HG02610 (cell line): Measurements from ENCODE around the gene POLR2B.
"Not testable (repeated sequence)": the region's sequence is repeated elsewhere in the genome, so short reads cannot be mapped to it uniquely, and the experiment has no call there.

Experiments
- ATAC-seq: cut with Tn5 transposase; IDR thresholded peaks from one replicate; pipeline ENCODE4 v1.9.1; 2021; ENCODE audit warnings: mild to moderate bottlenecking, moderate library complexity; ENCODE audit not compliant: unreplicated experiment

POLR2B gene

GRCh38 chr4:56978750-56979303, at the start of gene POLR2B:
TSS of gene POLR2B (plus strand) at chr4:56978896. CDS start at chr4:56978986, 90 bp downstream.
- peak; percentile 39 for ATAC-seq

- ATAC-seq, result no peak
Observed at GRCh38 chr4:56930638-56931037, 48.1 kb upstream of the POLR2B start.

GRCh38 chr4:56931924-56932323, 46.8 kb upstream of the POLR2B start:
- ATAC-seq, result no peak

GRCh38 chr4:56937262-56937661, 41.4 kb upstream of the POLR2B start:
- no peak for ATAC-seq

- not testable (repeated sequence) for ATAC-seq
Observed at GRCh38 chr4:56939826-56940225, 38.9 kb upstream of the POLR2B start.

GRCh38 chr4:56940403-56940802, 38.3 kb upstream of the POLR2B start:
- ATAC-seq, result no peak

- ATAC-seq, result no peak
Observed at GRCh38 chr4:56940971-56941370, 37.7 kb upstream of the POLR2B start.

GRCh38 chr4:56941403-56941802, 37.3 kb upstream of the POLR2B start:
- ATAC-seq, result peak; percentile 43

GRCh38 chr4:56953680-56954520, 24.8 kb upstream of the POLR2B start:
- ATAC-seq, result no peak

GRCh38 chr4:56958111-56958517, 20.6 kb upstream of the POLR2B start:
- no peak for ATAC-seq

- no peak for ATAC-seq
Observed at GRCh38 chr4:56959100-56959499, 19.6 kb upstream of the POLR2B start.

- ATAC-seq, result no peak
Observed at GRCh38 chr4:56961107-56961500, 17.6 kb upstream of the POLR2B start.

GRCh38 chr4:56971383-56971782, 7.3 kb upstream of the POLR2B start:
- ATAC-seq, result no peak

GRCh38 chr4:56972389-56972788, 6.3 kb upstream of the POLR2B start:
- no peak for ATAC-seq

- ATAC-seq, result no peak
Observed at GRCh38 chr4:56972809-56973208, 5.9 kb upstream of the POLR2B start.

- ATAC-seq, result no peak
Observed at GRCh38 chr4:56973336-56973735, 5.4 kb upstream of the POLR2B start.

- ATAC-seq, result no peak
Observed at GRCh38 chr4:56976283-56976836, 2.3 kb upstream of the POLR2B start.

GRCh38 chr4:56976837-56977320, 1.8 kb upstream of the POLR2B start:
- peak; percentile 17 for ATAC-seq

- ATAC-seq, result peak; percentile 87
Observed at GRCh38 chr4:56977321-56978012, 1.2 kb upstream of the POLR2B start, which contains the start of gene NOA1. TSS of gene NOA1 (minus strand) at chr4:56977606. CDS start at chr4:56977585, 21 bp downstream.

- no peak for ATAC-seq
Observed at GRCh38 chr4:56979421-56980072, 851 bp downstream of the POLR2B start.

GRCh38 chr4:56981795-56982201, 3.1 kb downstream of the POLR2B start:
- no peak for ATAC-seq
